Hypothalamus (tissue), 51 donors: ENCODE data around the gene SRMS.
A peak's percentile ranks its signal among the peaks of the same experiment; 100 is the strongest.
"Not testable (repeated sequence)": the region's sequence is repeated elsewhere in the genome, so short reads cannot be mapped to it uniquely, and the experiment has no call there.

Source experiments
- DNase-seq, 51 donors: peaks; one replicate each; lab custom pipeline; 2025; lab: John Stamatoyannopoulos, UW

The SRMS gene

DNA sequence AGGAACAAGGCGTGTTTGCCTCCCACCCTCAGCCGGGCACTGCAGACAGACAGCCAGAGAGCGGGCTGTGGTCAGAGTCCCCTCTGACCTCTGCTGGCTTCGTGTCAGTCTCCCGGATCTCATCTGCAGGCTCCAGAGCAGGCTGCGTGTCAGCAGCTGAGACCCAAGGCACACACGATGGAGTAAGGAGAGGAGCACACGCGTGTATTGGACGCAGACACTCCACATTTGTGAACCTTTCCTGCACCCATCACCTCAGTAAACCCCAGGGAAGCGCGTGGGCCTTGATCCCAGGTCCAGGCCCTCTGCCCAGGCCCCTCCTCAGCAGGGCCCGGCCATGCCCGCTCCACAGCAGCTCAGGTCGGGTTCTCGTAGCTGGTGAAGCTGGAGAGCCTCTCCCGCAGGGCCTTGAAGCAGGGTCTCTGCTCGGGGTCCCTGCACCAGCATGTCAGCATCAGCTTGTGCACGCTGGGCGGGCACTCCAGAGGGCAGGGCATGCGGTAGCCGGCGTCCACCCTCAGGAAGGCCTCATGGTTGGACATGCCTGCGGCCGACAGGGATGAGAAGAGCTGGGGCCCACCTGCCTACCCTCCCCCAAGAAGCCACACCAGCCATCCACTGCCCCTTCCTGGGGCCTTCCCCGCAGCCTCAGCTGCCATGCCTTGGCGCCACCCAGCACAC, 18.2 kb downstream of the SRMS start:
- DNase-seq, result no peak

DNA sequence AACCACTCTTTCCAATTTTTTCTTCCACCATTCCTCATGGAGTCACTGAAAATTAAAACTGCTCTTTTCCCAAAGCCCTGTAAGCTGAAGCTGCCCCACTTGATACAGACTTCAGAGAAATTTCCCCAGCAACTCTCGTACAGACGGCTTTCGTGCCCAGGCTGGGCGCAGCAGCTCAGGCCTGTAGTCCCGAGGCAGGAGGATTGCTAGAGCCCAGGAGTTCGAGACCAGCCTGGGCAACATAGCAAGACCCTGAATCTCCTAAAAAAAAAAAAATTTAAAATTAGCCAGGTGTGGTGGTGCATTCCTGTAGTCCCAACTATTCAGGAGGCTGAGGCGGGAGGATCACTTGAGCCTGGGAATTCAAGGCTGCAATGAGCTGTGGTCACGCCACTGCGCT, 20.4 kb downstream of the SRMS start:
- DNase-seq, result no peak

DNA sequence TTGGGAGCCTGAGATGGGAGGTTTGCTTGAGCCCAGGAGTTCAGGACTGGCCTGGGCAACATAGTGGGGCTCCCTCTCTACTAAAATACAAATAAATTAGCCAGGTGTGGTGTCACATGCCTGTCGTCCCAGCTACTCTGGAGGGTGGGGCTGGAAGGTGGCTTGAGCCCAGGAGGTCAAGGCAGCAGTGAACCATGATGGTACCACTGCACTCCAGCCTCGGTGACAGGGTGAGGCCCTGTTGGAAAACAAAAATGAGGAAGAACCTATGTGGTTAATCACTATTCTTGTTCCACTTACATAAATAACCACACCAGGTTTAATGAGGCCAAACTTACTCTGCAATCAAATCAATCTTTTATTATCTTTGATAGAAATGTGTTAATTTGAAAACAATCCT, 21.6 kb downstream of the SRMS start:
- DNase-seq, result no peak

DNA sequence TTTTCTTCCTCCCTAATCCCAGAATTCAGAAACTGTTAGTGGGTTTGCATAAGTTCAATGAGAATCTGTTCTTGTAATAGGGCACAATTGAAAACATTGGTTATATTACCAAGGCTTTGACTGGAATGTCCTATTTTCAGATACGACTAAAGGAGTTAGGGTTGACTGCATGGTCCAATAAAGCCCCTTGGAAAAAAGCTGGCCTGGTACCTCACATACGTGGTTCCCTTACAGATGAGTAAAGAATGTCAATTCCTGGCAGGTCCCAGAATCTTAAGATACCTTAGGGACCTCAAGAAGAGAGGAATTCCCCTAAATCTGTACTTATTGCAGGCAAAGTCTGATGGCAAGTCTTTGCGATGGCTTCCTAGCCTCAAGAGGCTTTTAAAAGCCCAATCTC, 22.4 kb downstream of the SRMS start:
- no peak for DNase-seq

DNA sequence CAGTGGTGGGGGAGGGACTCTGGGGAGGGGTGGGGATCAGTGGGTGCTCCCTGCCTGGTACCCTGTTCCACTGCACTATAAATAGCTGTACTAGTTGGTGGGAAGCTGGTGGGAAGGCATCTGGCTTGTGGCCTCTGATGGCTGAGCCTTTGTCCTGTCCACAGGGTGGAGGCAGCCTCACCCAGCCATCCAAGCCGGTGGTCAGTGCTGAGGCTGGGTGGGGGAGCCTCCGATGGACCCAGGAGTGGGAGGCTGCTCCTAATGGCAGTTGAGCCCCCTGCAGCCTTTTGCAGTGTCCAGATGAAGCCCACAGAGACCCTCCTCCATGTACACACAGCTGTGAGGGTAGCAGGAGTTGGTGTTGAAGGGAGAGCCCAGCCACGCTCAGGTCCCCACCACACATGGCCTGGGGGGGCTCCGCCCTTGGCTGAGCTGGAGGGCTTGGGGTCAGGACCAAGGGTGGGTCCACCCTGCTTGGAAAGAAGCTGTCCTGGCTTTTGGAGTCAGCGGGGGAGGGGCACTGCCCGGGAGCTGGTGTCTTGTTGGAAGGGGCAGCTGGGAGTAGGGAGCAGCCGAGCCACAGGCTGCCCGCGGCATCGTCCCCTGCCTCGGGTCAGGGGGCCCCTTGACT, 24.5 kb downstream of the SRMS start:
- DNase-seq, result no peak

DNA sequence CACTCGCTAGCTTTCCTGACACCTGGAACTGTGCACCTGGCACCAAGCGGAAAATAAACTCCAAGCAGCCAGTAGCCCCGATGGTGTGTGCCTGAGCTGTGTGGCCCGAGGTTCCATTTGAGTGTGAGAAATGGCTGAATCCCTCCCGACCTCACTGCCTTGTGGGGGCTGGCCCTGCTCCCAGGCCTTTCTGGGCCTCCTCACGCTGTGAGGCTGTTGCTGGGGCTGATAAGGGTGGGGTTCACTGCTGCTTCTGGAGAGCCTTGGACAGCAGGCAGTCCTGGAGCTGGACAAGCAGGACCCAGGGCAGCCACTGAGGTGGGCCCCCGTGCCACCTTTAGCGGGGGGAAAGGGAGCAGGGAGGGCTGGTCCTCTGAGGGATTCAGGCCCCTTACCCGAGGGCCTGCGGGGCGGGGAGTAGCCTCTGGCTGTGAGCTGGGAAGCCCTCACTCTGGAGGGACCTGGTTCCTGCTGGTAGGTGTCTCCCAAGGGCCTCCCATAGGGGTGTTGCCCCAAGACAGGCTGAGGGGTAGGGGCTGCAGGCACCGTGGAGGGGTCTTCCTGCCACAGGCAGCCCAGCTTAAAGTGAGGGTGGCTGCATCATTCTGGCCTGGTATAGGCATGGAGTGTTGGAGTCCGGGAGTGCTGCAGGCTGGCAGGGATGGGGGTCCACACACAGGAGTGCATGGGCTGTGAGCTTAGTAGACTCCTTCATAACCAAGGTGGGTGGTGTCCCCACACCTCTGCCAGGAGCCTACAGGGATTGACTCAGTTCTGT, 25.3 kb downstream of the SRMS start:
- DNase-seq, result no peak

DNA sequence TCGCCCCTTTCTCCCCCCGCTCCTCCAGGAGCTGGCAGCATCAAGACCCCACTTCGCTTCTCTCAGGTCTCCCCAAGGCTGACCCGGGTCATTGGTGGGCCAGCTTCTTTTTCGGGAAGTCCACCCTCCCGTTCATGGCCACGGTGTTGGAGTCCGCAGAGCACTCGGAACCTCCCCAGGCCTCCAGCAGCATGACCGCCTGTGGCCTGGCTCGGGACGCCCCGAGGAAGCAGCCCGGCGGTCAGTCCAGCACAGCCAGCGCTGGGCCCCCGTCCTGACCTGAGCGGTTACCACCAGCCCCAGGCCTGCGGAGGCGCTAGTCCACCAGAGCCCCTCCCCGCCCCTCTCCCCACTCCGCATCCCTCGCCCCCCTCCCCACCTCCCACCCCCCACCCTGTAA, 25.9 kb downstream of the SRMS start:
- DNase-seq, result no peak

DNA sequence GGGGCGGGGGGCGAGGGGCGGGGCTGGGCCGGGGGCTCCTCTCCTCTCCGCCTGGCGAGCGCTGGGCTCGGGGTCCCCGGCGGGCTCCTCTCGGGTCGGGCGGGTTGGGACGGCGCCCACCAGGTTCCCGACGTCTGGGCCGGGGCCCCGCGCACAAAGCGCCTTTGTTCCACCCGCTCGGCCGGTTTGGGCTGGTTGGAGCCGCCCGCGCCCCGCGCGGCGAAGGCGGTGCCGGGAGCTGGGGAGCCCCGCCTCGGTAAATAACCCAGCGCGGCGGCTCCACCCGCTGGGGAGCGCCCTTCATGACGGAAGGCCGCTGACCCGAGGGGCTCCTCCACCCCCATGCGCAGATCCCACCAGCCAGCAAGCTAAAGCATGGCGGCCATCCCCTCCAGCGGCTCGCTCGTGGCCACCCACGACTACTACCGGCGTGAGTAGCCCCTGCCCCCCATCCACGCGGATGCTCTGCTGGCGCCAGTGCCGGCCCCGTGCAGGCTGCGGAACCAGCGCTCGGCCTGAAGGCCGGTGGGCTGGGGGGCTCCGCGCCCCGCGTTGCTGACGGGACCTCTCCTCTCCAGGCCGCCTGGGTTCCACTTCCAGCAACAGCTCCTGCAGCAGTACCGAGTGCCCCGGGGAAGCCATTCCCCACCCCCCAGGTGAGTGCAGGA, 26.5 kb downstream of the SRMS start:
- peak in 47 of 51 donors; percentile 20 to 86 (median 62) for DNase-seq

DNA sequence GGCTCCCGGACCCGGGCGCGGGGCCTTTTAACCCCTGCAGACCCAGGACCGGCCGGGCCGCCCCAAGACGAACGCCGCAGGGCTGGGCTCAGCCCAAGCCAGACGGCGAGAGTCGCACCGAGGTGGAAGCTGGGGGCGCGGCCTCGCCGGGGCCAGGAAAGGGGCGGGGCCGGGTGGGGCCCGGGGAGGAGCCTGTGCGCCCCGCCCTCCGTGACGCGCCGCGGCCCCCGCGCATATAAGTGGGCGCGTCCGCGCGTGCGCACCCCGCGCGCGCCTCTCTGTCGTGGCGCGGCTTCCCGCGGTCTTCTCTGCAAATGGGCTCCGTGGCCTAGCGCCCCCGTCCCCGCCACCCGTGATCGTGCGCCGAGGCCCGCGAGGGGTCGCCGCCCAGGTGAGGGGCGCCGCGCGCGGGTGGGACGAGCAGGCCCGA, 27.0 kb downstream of the SRMS start, which contains the start of gene PPDPF:
TSS of gene PPDPF (plus strand) at position 262 of the 430 bp plus-strand sequence. CDS start 544 bp downstream, outside the sequence.
- peak in 48 of 51 donors; percentile 39 to 90 (median 70) for DNase-seq

DNA sequence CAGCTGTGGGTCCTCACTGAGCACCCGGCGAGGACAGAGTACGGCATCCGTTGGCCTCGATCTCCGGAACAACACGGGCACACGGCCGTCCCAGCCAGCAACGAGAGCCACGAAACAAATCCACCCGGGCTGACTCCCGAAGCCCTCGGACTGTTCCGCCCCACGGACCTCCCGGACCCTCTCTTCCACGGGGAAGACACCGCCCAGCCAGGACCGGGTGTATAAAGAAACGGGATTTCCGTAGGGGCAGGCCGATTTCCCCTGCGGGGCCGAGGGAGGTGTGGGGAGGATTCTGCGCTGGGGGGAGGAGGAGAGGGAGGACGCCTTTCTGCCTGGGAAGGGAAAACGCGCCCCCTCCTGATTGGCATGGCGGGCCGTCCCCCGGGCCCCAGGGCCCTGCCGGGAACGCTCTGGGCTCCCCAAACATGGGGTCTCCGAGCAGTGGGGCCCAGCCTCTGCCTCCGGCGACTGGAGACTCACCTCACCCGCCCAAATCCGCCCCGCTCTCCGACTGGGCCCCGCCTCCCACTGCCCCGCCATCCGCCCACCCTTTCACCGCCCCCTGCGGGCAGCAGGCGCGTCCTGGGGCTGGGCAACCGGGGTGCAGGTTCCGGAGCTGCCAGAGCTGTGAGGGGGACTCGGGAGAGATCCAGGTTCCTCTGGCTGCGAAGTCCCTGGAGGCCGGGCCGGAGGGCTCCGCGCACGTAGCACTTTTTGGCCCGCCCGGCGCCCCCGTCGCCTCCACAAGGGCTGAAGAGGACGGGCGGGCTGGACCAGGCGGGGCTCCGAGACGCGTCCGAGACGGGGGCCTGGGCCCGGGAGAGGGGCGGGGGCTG, 27.7 kb downstream of the SRMS start:
- peak in 21 of 51 donors; percentile 38 to 90 (median 64) for DNase-seq

DNA sequence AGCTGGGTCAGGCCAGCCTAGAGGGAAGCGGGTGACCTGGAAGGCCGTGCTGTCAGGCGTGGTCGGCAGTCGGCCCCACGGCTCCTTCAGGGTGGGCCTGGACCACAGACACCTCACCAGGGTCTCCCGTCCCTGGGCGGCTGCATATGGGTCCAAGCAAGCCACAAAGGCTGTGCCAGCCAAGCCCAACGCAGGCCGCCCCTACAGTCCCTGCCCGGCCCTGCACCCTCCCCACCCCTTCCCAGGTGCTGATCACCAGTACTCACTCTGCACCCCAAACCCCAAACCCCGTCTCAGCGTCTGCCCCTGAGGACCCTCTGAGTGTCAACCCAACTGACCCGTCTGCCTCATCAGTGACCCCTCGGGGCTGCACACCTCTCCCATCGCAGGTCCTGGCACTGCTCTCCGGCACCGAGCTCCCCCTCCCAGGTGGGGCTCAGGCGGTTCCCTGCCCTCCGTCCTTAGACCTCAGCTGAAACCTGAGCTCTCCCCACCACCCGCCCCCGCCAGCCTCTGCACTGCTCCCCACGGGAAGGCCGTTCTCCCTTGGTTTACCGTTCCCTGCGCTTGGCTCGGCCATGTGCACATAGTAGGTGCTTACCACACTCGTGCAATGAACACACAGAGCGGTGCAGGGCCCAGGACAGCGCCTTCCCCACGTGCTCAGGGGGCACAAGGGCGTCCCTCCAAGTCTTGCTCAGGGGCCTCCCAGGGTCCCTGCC, 28.4 kb downstream of the SRMS start:
- no peak for DNase-seq

DNA sequence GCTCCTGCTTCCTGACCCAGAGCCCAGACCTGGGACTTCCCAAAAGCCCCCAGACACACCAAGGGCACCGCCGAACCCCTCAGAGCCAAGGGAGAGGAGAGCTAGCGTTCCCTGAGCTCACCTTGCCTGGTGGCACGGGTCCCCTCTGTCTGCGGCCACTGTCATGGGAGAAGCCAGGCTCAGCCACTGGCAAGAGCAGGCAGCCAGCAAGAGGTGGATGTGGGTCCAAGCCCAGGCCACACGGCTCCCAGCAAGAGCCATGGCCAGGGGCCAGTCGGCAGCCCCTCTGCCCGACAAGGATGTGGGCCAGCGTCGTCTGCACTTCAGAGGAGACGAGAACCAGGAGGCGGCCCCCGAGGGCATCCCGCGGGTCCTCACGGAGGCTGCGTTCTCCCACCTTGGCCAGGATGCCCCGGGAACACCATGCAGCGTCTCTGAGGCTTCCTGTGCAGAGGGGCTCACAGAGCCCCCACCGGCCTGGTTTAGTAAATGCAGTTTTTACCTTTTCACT, 29.1 kb downstream of the SRMS start:
- no peak for DNase-seq

DNA sequence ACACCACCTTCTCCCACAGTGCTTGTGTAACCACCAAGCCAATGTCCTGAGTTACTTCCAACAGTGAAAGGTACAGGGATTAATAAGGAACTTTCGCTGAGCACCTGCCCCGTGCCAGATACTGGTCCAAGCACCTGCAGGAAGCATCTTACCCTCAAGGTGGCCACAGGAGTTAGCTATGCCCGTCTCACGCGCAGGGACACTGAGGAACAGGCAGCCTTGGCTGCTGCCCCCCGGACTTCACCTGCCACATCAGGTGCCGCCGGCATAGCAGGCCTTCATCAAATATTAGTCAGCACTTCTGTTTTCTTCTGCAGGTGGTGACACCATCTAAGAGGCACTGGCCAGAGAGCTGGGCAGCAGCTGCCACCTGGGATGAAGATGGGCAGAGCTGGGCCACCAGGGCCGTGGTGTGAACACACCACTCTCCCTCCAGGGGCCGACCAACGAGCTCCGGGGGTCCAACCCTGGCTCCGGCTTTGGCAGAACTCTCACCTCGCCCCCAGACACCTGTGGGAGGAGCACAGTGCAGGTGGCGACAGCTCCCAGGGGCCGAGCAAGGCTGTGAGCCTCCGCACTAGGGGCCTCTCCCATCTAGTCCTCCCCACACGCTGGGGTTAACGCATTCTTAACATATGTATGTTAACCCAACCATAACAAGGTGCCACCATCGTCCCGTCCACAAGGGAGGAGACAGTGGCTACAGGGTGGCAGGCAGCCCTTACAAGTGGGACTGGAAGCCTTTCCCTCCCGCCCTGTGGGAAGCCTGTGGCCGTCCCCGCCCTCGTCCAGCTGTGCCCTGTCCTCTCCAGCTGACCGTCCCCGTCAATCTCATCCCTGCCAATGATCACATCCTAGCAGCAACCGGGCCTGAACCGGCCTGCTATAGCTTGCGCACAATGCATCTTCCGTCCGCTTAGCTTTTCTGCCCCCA, 29.9 kb downstream of the SRMS start:
- DNase-seq, result no peak

DNA sequence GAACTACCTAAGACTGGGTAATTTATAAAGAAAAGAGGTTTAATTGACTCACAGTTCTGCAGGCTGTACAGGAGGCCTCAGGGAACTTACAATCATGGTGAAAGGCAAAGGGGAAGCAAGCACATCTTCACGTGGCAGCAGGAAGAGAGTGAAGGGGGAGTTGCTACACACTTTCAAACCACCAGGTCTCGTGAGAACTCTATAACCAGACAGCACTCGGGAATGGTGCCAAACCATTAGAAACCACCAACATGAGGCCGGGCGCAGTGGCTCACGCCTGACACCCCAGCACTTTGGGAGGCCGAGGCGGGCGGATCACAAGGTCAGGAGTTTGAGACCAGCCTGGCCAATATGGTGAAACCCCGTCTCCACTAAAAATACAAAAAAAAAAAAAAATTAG, 33.0 kb downstream of the SRMS start:
- DNase-seq, result not testable (repeated sequence)

DNA sequence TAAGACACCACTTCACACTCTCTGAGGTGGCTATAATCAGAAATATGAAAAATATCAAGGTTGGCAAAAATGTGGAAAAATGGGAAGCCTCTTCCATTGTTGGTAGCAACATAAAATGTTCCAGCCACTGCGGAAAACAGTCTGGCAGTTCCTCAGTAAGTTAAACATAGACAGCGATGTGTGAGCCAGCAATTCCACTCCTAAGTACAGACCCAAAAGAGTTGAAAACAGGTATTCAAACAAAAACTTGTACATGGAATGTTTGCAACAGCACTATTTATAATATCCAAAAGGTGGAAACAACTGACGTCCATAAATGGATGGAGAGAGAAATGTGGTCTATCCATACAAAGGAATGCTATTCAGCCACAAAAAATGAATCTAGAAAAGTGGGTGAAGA, 34.3 kb downstream of the SRMS start:
- DNase-seq, result no peak

DNA sequence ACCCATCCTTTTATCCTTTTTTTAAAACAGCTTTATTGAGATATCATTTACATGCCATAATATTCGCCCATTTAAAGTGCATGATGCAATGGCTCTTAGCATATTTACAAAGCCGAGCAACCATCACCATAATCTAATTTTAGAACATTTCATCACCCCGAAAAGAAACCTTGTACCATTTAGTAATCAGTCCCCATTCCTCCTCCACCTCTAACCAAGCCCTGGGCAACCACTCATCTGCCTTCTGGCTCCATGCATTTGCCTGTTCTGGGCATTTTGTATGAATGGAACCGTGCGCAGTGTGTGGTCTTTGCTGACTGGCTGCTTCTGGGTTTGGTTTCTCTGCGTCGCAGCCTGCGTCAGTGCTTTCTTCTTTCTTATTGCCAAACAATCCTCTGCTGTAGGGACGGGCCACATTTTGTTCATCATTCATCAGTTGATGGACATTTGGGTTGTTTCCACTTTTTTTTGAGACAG, 38.4 kb downstream of the SRMS start:
- no peak for DNase-seq

DNA sequence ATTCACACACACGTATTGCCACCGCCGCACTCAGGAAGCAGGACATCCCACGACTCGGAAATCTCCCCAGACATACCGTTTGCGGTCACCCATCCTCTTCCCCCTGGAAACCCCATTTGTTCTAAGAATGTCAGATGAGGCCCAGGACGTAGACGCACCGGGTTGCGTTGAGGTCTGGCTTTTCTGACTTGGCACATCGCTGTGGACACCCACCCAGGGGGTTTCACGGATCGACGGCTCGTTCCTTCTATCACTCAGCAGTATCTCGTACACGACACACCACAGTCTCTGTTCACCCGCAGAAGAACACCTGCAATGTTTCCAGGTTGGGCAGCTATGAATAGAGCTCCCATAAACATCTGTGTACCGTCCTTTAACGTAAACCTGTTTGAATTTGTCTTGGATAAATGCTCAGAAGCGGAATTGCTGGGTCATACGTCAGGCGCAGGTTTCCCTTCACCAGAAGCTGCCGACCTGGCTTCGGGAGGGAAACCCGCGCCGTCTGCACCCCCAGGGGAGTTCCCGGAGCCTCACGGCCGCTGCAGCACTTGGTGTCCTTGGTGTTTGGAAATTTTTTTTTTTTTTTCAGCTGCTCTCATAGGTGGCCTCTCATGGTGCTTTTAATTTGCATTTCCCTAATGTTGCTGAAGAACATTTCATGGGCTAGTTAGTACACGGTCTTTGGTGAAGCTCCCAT, 39.3 kb downstream of the SRMS start:
- no peak for DNase-seq
